IPS DF 19.7 (cell line): ENCODE measurements around the gene CNGB1.
"Not testable (repeated sequence)": the region's sequence is repeated elsewhere in the genome, so short reads cannot be mapped to it uniquely, and the experiment has no call there.

Source experiments
- DNase-seq: peaks from one replicate; pipeline ENCODE4 v3.0.0-alpha.2; 2013; ENCODE audit warnings: low read depth, low spot score

CNGB1 gene

GRCh38 chr16:57970970-57971369 is at the start of gene CNGB1:
Gene CNGB1, minus strand, starts transcription at chr16:57971128. Its CDS starts 3,842 bp downstream, at chr16:57967286.
- no peak for DNase-seq

DNA sequence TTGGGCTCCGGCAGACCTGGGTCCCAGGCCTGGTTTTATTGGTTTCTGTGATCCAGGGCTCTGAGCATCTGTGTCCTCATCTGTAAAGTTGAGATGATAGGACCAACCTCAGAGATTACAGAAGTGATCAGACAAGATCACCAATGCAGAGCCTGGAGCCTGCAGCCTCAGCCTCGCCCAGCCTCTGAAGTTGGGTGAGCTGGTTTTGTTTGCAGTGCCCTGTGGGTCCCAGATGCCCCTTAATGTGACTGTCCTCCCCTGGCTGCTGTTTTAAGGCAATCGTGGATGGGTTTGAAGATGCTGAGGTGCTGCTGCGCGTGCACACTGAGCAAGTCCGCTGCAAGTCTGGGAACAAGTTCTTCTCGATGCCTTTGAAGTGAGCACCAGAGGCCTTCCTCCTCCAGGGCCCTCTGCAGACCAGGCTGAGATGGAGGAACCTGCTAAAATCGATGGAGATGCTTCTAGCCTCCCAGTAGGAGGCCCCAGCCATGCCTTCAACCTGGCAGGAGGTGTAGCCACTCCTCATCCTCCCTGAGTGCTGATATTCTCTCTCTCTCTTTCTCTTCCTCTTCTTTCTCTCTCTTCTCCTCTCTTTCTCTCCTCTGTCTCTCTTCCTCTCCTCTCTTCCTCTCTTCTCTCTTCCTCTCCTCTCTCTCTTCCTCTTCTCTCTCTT is 49.1 kb upstream of the CNGB1 start:
- DNase-seq: no peak

DNA sequence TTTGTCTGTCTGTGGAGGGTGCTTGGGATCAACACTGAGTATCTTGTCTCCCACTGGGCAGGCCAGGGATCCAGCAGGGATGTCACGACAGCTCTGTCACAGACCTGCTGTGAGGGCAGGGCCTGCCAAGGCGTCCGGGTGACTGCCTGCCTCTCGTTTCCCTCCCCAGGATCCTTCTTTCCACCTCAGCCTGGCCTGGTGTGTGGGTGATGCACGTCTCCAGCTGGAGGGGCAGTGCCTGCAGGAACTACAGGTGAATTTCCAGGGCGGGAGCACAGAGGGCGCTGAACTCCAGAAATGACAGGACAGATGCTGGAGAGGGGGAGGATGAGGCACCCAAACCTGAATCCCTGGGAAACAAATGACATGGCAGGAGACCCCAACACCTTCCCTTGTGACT is 47.9 kb upstream of the CNGB1 start:
- DNase-seq: no peak

- no peak for DNase-seq
These were observed 46.0 kb upstream of the CNGB1 start for GRCh38 chr16:58016840-58017446.

DNA sequence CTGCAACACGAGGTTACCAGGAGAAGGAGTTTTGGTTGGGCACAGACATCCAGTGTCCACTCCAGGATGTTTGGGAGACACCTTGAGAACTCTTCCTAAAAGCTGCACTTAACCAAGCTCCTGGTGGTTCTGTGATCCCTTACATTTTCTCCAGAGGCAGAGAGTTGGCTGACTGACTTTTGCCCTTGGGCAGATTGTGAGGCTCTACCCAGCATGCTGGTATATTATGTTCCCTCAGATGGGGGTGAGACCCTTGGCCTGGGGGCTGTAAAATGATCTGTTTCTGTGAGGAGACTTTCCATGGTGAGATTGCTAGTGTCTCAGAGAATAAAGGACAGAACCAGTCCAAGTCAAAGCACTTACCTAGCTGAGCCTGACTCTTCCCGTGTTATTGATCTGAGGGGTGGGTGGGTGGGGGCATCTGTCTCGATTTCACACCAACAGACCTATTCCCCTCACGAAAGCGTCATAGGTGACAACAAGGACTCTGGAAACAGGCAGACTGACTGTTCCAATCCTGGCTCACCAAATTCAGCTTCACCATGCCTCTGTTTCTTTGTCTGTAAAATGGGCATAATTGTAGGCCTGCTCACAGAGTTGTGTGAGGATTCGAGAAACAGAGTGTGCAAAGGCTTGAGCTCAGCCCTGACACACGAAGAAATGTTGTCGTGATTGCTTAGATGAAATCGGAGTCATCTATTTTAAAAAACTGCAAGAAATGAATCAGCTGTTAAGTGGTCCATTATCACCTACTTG is 42.5 kb upstream of the CNGB1 start:
- DNase-seq: no peak

DNA sequence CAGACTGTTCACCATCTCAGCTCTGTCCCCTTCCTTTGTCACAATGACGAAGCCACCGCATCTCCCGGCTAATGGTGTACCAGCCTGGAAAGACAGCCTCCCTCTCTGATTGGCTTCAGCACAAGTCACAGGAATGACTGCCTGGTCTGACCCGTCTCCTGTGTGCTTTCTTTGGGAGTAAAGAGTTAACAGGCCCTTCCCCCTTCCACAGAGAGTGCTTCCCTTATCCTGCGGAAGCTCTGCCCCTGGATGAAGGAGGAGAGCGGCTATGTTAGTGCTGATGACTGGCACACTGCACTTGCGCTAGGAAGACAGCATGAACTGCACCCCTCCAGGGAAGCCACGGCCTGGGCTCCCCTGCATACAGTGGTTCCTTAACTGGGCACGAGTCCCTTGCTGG is 41.6 kb upstream of the CNGB1 start:
- DNase-seq: no peak

DNA sequence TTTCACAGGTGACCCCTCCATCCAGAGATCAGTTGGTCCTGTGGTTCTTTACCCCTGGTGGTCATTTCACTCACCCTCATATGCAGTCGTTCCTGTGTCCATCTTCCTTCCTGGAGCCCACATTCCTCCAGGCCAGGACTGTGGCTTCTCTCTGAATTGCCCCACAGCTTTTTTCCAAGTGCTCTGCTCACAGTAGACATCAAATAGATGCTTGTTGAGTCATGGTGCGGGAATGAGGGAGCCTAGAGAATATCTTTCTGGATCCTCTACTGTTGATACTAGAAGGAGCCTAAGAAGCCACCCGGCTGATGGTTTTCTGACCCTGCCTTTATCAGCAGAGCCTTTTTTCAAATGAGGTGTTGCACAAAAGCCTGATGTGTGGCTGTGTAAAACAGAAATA is 40.7 kb upstream of the CNGB1 start:
- no peak for DNase-seq

DNA sequence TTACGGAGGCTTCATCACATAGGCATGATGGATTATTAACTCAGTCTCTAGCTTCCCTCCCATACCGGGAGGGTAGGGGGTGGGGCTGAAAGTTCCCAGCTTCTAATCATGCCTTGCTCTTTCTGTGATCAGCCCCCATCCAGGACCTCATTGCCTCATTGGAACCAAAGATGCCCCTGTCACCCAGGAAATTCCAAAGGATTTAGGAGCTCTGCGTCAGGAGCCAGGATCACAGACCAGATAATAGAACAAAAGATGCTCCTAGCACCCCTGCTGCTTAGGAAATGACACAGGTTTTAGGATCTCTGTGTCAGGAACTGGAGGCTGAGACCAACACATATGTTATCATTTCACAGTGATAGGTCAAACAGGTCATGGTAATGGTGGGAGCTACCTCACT is 40.0 kb upstream of the CNGB1 start:
- no peak for DNase-seq

GRCh38 chr16:58009856-58010416 is 39.0 kb upstream of the CNGB1 start:
- DNase-seq: no peak

DNA sequence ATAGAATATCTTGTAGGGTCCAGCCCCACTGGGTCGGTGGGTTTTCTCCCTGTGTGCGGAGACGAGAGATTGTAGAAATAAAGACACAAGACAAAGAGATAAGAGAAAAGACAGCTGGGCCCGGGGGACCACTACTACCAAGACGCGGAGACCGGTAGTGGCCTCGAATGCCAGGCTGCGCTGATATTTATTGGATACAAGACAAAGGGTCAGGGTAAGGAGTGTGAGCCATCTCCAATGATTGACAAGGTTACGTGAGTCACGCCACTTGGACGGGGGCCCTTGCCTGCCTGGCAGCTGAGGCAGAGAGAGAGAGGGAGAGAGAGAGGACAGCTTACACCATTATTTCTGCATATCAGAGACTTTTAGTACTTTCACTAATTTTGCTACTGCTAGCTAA is 33.8 kb upstream of the CNGB1 start:
- not testable (repeated sequence) for DNase-seq

DNA sequence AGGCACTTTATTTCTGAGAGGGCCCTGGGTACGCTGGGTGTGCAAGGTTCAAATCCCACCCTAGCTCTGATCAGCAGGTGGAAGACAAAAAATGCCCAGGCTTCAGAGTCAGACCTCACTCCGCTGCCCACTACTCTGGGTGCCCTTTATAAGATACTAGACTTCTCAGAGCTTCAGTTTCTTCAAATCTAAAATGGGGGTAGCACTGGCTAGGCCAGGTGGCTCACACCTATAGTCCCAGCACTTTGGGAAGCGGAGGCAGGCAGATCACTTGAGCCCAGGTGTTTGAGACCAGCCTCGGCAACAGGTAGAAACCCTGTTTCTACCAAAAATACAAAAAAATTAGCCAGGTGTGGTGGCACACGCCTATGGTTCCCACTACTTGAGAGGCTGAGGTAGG is 32.0 kb upstream of the CNGB1 start:
- no peak for DNase-seq

- no peak for DNase-seq
These were observed 31.5 kb upstream of the CNGB1 start for GRCh38 chr16:58002416-58002800.

GRCh38 chr16:58001781-58002415 is 31.0 kb upstream of the CNGB1 start:
- DNase-seq: no peak

DNA sequence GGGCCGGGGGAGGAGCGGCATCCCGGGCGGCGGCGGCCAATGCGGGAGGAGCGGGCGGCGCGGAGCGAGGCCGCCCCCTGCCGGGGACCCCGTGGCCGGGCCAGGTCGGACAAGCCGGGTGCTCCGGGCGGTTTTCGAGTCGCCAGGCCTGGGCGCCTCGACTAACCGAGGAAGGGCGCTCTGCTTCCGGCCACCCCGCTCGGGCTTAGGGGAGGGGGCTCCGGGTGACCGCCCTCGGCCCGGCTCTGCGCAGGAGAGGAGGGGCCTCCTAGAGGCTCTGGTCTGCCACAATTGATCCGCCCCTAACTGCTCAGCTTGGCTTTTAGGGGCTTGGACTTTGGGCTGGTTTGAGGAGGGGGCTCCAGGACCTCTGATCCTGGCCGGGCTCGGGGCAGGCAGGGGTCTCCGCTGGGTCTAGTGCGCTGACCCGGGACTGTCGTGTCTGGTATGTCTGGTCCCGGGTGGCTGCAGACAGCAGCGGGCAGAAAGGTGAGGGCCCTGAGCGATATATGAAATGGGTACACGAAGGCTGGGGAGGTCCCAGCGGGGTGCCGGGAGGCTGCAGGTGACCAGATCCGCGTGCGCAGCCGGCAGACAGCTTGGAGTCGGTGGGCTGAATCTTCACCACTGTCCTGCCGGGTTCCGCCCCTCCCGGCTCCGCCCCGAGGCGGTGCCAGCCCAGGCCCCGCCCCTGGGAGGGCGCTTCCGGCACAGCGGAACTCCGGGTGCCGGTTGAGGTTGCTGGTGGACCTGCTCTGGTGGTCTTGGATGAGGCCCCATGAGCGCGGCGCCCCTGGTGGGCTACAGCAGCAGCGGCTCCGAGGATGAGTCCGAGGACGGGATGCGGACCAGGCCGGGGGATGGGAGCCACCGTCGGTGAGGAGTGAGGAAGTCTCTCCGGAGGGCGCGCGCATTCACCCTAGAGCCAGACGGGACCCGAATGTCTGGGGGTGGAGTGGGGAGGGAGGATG is 30.1 kb upstream of the CNGB1 start, which contains the start of gene USB1:
TSS of gene USB1 (plus strand) at position 702 of the 971 bp plus-strand sequence. CDS start at position 779, 77 bp downstream.
- no peak for DNase-seq

- no peak for DNase-seq
These were observed 29.2 kb upstream of the CNGB1 start, which contains the start of gene ZNF319 for GRCh38 chr16:57999971-58000705. Gene ZNF319, minus strand, starts transcription at chr16:58000672. Its CDS starts 2,407 bp downstream, at chr16:57998265.

DNA sequence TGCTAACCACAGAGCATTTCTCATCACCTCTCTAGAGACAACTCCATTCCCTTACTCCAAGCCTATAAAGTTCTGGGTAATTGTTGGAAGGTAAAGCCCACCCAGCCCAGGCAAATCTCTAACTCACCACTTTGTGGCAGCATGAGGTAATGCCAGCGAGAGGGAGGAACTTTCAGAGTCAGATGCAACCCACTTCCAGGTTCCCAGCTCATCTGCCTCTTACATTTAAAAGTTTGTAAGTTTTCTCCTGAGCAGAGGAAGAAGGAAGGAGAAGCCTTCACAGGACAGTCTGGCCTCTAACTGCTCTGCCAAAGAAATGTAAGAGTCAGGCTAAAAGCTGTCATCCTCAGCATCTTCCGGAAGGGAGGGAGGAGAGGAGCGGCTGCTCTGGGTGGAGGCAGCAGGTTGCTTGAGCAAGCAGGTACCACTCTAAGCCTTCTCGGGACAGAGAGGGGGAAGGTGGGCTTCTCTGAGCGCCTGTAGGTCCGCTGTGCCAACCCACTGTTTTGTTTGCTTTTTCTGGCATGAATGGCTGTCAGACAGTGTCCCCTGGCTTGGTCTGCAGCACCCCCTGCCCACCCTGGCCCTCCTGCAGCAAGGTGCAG is 28.5 kb upstream of the CNGB1 start:
- no peak for DNase-seq

GRCh38 chr16:57998992-57999365 is 28.1 kb upstream of the CNGB1 start:
- no peak for DNase-seq

- DNase-seq: no peak
These were observed 27.6 kb upstream of the CNGB1 start for GRCh38 chr16:57998486-57998885.

- DNase-seq: no peak
These were observed 26.8 kb upstream of the CNGB1 start for GRCh38 chr16:57997528-57998265.
